ENCODE data around the gene FAT1. TPM values are rescaled to one million over a fixed set of nuclear protein-coding genes. Genes with fewer than 3 reads are reported as not detected.
"Not testable (repeated sequence)": the region's sequence is repeated elsewhere in the genome, so short reads cannot be mapped to it uniquely, and the experiment has no call there.

Gene FAT1
- total RNA-seq, 1 donor from 2014 or later: 47.1 TPM

DNA sequence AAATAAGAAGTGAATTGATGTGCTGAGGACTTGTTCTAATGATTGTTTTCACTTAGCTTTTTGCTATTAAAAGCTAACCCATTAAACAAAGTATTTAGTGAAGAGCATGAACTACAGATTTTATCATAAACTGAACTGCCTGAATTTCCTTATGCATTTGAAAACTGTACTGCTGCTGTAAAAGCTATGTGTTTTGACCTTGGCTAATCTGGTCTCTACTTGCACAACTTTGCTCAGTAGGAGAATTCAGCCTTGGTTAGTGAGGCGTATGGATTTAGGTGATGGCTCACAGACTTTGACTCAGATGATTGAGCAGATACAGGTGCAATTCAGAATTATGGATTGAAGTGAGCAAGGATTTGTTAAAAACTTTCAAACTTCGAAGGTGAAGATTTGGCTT is 38.7 kb upstream of the FAT1 start:
- TF ChIP-seq, protein P1, sequence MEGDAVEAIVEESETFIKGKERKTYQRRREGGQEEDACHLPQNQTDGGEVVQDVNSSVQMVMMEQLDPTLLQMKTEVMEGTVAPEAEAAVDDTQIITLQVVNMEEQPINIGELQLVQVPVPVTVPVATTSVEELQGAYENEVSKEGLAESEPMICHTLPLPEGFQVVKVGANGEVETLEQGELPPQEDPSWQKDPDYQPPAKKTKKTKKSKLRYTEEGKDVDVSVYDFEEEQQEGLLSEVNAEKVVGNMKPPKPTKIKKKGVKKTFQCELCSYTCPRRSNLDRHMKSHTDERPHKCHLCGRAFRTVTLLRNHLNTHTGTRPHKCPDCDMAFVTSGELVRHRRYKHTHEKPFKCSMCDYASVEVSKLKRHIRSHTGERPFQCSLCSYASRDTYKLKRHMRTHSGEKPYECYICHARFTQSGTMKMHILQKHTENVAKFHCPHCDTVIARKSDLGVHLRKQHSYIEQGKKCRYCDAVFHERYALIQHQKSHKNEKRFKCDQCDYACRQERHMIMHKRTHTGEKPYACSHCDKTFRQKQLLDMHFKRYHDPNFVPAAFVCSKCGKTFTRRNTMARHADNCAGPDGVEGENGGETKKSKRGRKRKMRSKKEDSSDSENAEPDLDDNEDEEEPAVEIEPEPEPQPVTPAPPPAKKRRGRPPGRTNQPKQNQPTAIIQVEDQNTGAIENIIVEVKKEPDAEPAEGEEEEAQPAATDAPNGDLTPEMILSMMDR (IDR thresholded peaks at IDR 0.05): no peak
- TF ChIP-seq POLR2AphosphoS5 (IDR thresholded peaks at IDR 0.05; ENCODE audit: insufficient read depth in 1 of 2, low read depth in 1 of 2) (no peak), POLR2A (IDR thresholded peaks at IDR 0.05) (no peak)
- Histone ChIP-seq H3K27ac (no peak overlapping the region), H3K4me3 (no peak overlapping the region), H3K36me3 (no peaks in the 10 kb centered on the region), H3K27me3 (no peaks in the 10 kb centered on the region), H3K4me1 (no peaks in the 10 kb centered on the region), H3K9me3 (no peaks in the 10 kb centered on the region)
- intact Hi-C loops (cut with DNase I): no loop called here
- DNase-seq (ENCODE audit: extremely low spot score in 2 of 2): no peak

DNA sequence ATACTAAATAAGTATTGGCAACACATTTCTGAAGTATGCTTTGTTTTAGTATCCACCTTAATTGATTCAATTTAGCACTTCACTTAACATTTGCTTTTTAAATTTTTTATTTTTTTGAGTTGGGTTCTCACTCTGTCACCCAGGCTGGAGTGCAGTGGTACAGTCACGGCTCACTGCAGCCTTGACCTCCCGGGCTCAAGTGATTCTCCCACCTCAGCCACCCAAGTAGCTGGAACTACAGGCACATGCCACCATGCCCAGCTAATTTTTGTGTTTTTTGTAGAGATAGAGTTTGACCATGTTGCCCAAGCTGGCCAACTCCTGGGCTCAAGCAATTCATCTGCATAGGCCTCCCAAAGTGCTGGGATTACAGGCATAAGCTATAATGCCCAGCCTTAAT is 38.3 kb upstream of the FAT1 start:
- intact Hi-C loops (cut with DNase I); H3K4me3 ChIP-seq; H3K9me3 ChIP-seq; H3K36me3 ChIP-seq; DNase-seq (ENCODE audit: extremely low spot score in 2 of 2); H3K27me3 ChIP-seq; H3K27ac ChIP-seq; H3K4me1 ChIP-seq: not testable (repeated sequence)

- no peak for DNase-seq (ENCODE audit: extremely low spot score in 2 of 2)
- Histone ChIP-seq H3K27me3 (no peaks in the 10 kb centered on the region), H3K36me3 (no peaks in the 10 kb centered on the region), H3K27ac (no peak overlapping the region), H3K4me3 (no peak overlapping the region), H3K9me3 (no peaks in the 10 kb centered on the region), H3K4me1 (no peaks in the 10 kb centered on the region)
- intact Hi-C loops (cut with DNase I): no loop called here
- TF ChIP-seq POLR2A (IDR thresholded peaks at IDR 0.05): no peak
- TF ChIP-seq, protein P1 (IDR thresholded peaks at IDR 0.05): no peak
- TF ChIP-seq POLR2AphosphoS5 (IDR thresholded peaks at IDR 0.05; ENCODE audit: insufficient read depth in 1 of 2, low read depth in 1 of 2): no peak
Observed at GRCh38 chr4:186761393-186761792, 37.7 kb upstream of the FAT1 start.

GRCh38 chr4:186760576-186760975 is 36.9 kb upstream of the FAT1 start:
- H3K36me3 ChIP-seq: no peaks in the 10 kb centered on the region
- no peak overlapping the region for H3K4me3 ChIP-seq
- H3K27me3 ChIP-seq: no peaks in the 10 kb centered on the region
- H3K4me1 ChIP-seq: no peaks in the 10 kb centered on the region
- TF ChIP-seq POLR2A (IDR thresholded peaks at IDR 0.05): no peak
- intact Hi-C loops (cut with DNase I): no loop called here
- DNase-seq (ENCODE audit: extremely low spot score in 2 of 2): no peak
- H3K27ac ChIP-seq: no peak overlapping the region
- no peaks in the 10 kb centered on the region for H3K9me3 ChIP-seq

DNA sequence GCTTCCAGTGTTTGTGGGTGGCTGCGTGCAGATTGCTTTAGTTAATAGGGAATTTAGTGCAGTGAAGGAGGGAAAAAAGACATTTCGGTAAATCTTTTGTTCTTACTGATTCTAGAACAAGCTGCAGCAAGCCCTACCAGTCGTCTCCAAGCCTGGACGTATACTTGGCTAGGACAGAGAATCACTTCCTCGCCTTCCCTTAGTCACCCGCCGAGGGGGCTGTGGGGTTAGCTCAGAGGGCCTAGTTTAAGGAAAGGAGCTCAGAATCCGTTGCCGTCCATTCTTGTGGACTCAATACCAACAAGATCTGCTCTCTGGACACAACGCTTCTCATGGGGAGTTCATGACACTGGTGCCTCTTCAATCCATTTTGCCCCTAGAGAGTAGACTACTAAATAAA is 36.3 kb upstream of the FAT1 start:
- no peaks in the 10 kb centered on the region for H3K4me1 ChIP-seq
- H3K27me3 ChIP-seq: no peaks in the 10 kb centered on the region
- H3K27ac ChIP-seq: no peak overlapping the region
- no peaks in the 10 kb centered on the region for H3K36me3 ChIP-seq
- H3K9me3 ChIP-seq: no peaks in the 10 kb centered on the region
- no peak for DNase-seq (ENCODE audit: extremely low spot score in 2 of 2)
- intact Hi-C loops (cut with DNase I): no loop called here
- no peak overlapping the region for H3K4me3 ChIP-seq
- TF ChIP-seq, protein P1 (IDR thresholded peaks at IDR 0.05): no peak
- TF ChIP-seq POLR2A (IDR thresholded peaks at IDR 0.05): no peak
- TF ChIP-seq POLR2AphosphoS5 (IDR thresholded peaks at IDR 0.05; ENCODE audit: insufficient read depth in 1 of 2, low read depth in 1 of 2): no peak

GRCh38 chr4:186758929-186759682 is 35.5 kb upstream of the FAT1 start:
- no peaks in the 10 kb centered on the region for H3K36me3 ChIP-seq
- H3K4me3 ChIP-seq: no peak overlapping the region
- no peaks in the 10 kb centered on the region for H3K9me3 ChIP-seq
- no peak overlapping the region for H3K27ac ChIP-seq
- no peaks in the 10 kb centered on the region for H3K27me3 ChIP-seq
- no peaks in the 10 kb centered on the region for H3K4me1 ChIP-seq
- DNase-seq (ENCODE audit: extremely low spot score in 2 of 2): no peak
- TF ChIP-seq POLR2A (IDR thresholded peaks at IDR 0.05): no peak
- TF ChIP-seq, protein P1 (IDR thresholded peaks at IDR 0.05): no peak
- intact Hi-C loops (cut with DNase I): no loop called here
